Mucosa of rectum (tissue), 2 donors: ENCODE measurements around the gene C1QL1.

ENCODE experiments used
- H3K27ac ChIP-seq, 2 donors: one replicate each; pipeline ENCODE4 v1.7.0; 2013; ENCODE audit warnings: inconsistent platforms in 2 of 2, low read depth in 2 of 2, low read length in 2 of 2
- H3K27me3 ChIP-seq, 2 donors: one replicate each; pipeline ENCODE4 v1.7.0; 2013; ENCODE audit warnings: low read length in 2 of 2; ENCODE audit not compliant: control insufficient read depth in 2 of 2, insufficient read depth in 2 of 2
- H3K36me3 ChIP-seq, 2 donors: one replicate each; pipeline ENCODE4 v1.7.0; 2013; ENCODE audit warnings: low read length in 2 of 2; ENCODE audit not compliant: control insufficient read depth in 2 of 2, insufficient read depth in 2 of 2
- H3K4me1 ChIP-seq, 2 donors: one replicate each; pipeline ENCODE4 v1.7.0; 2013; ENCODE audit warnings: low read length in 2 of 2, mild to moderate bottlenecking in 1 of 2; ENCODE audit not compliant: control insufficient read depth in 2 of 2, insufficient read depth in 2 of 2
- H3K4me3 ChIP-seq, 2 donors: one replicate each; pipeline ENCODE4 v1.7.0; 2013; ENCODE audit warnings: low read length in 2 of 2
- H3K9ac ChIP-seq, 2 donors: one replicate each; pipeline ENCODE4 v1.7.0; 2013; ENCODE audit warnings: low read length in 2 of 2, low read depth in 1 of 2, mild to moderate bottlenecking in 1 of 2
- H3K9me3 ChIP-seq, 2 donors: one replicate each; pipeline ENCODE4 v1.7.0; 2013; ENCODE audit warnings: low read length in 2 of 2; ENCODE audit not compliant: control insufficient read depth in 2 of 2
- donor health status: healthy.
- donor health status: Normal muscosa, but diverticular disease.

The C1QL1 gene

GRCh38 chr17:44976206-44976605 is 8.1 kb upstream of the C1QL1 start:
- Histone ChIP-seq H3K4me3 (no peak overlapping the region), H3K9ac (no peak overlapping the region), H3K27ac (no peak overlapping the region), H3K27me3 (peaks cover 8 to 13% of the 10 kb centered on the region in 2 donors), H3K9me3 (no peaks in the 10 kb centered on the region), H3K4me1 (peaks cover 11 to 12% of the 10 kb centered on the region in 2 donors), H3K36me3 (no peaks in the 10 kb centered on the region)

DNA sequence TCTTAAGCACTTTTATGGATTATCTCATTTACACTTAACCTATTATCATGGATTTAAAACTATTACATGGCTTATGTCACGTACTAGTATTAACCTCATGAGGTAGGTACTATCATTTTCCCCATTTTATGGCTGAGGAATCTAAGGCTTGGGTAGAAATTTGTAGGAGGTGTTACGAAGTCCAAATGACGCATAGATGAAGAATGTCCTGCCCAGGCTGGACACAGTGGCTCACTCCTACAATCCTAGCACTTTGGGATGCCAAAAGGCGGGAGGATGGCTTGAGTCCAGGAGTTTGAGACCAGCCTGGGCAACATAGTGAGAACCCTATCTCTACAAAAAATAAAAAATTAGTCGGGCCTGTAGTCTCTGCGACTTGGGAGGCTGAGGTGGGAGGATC is 4.8 kb upstream of the C1QL1 start:
- H3K4me1 ChIP-seq, result peaks cover 11 to 14% of the 10 kb centered on the region in 2 donors

GRCh38 chr17:44971776-44972483 is 3.8 kb upstream of the C1QL1 start:
- H3K4me3 ChIP-seq, result no peak overlapping the region
- peaks cover 21 to 24% of the 10 kb centered on the region in 2 donors for H3K27me3 ChIP-seq
- no peak overlapping the region for H3K9ac ChIP-seq
- H3K36me3 ChIP-seq, result no peaks in the 10 kb centered on the region
- H3K4me1 ChIP-seq, result peaks cover 8 to 9% of the 10 kb centered on the region in 2 donors
- H3K27ac ChIP-seq, result no peak overlapping the region
- H3K9me3 ChIP-seq, result no peaks in the 10 kb centered on the region

More for the DNA sequence above, 4.8 kb upstream of the C1QL1 start:
- Histone ChIP-seq H3K4me3 (no peak overlapping the region), H3K27me3 (peaks cover 18 to 20% of the 10 kb centered on the region in 2 donors), H3K27ac (no peak overlapping the region), H3K9ac (no peak overlapping the region), H3K36me3 (no peaks in the 10 kb centered on the region), H3K9me3 (no peaks in the 10 kb centered on the region)

- Histone ChIP-seq H3K27ac (peak overlapping the region in 1 of 2 donors; percentile 21), H3K4me3 (peak overlapping the region; percentile 31 to 46), H3K27me3 (peaks cover 35 to 39% of the 10 kb centered on the region in 2 donors), H3K9ac (peak overlapping the region in 1 of 2 donors; percentile 53), H3K4me1 (peaks cover 8 to 9% of the 10 kb centered on the region in 2 donors), H3K36me3 (no peaks in the 10 kb centered on the region), H3K9me3 (no peaks in the 10 kb centered on the region)
These were observed 2.1 kb upstream of the C1QL1 start for GRCh38 chr17:44970136-44970741.

DNA sequence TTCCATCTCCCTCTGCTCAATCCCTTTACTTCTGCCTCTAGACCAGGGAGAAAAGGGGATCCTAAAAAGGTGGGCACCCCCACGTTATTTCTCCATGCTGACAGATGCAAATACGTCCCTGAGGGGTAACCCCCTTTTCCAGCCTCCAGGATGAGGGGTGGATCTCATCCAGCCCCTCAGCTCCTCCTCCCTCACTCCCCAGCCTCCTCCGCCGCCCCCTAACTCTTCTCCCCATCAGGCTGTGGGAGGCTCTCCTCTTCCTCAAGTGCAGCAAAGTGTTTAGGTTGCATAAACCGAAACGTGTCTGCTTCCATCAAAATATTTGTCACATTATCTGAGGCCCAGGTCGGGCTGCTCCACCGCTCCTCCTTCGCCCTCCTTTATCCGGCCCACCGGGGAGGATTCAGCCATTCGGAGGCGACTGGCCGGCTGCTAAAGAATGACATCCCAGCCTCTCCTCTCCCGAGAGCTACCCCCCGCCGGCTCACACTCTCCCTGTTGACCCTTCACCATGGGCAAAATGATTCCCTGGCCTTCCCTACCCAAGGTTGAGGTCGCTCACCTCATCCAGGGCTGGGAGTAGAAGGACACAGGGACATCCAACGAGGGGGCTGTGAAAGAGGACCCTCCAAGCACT is 1.2 kb upstream of the C1QL1 start:
- H3K4me3 ChIP-seq, result peak overlapping the region in 1 of 2 donors; percentile 65
- no peak overlapping the region for H3K27ac ChIP-seq
- H3K36me3 ChIP-seq, result no peaks in the 10 kb centered on the region
- no peak overlapping the region for H3K9ac ChIP-seq
- peaks cover 35 to 43% of the 10 kb centered on the region in 2 donors for H3K27me3 ChIP-seq
- peaks cover 8 to 9% of the 10 kb centered on the region in 2 donors for H3K4me1 ChIP-seq
- no peaks in the 10 kb centered on the region for H3K9me3 ChIP-seq

DNA sequence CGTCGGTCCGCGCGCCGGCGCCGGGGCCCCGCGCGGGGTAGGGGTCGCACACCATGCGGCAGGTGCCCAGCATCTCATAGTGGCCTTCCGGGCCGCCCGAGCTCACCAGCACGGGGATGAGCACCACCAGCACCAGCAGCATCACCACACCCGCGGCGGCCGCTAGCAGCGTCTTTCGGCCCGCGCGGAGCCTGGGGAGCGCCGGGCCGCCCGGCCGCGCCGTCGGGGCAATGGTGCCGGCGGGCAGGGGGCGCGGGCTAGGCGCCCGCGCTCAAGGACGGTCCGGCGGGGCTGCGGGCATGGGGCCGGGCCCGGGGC is 237 bp downstream of the C1QL1 start:
- Histone ChIP-seq H3K36me3 (no peaks in the 10 kb centered on the region), H3K4me1 (peaks cover 8 to 9% of the 10 kb centered on the region in 2 donors), H3K27ac (no peak overlapping the region), H3K27me3 (peaks cover 42 to 48% of the 10 kb centered on the region in 2 donors), H3K9ac (no peak overlapping the region), H3K4me3 (no peak overlapping the region), H3K9me3 (no peaks in the 10 kb centered on the region)

DNA sequence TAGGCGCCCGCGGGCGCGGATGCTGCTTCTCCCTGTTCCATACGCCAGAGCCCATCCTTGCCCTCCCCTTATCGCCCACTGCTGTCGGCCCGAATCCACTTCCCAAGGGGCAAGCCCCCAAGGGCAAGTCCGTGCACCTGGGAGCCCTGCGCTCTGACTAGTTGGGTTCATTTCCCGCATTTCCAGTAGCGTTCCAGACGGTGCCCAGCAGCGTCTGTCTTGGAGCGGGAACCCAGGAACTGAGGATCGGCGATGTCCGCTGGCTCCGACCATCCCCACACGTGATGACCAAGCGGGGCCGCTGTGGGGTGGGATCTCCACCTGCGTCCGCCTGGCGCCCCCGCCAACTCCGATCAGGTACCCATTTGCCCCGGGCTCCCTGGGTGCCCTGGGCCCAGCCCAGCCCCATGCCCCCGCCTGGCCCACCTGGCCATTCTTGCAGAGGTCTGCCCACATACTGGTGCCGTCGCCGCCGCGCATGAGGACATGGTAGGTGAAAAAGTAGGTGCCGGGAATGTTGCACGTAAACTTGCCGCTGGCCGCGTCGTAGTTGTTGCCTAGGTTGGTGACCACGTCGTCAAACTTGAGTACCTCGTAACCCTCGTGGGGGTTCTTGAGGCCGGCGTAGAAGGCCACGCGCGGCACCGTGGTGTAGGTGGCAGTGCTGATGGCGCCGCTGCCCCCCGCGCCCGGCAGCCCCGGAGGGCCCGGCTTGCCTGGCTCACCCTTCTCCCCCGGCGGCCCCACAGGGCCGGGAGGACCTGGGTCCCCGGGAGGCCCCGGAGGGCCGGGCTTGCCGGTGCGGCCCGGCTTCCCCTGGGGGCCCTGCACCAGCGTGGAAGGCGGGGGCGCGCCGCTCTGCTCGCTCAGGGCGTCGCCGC is 837 bp downstream of the C1QL1 start:
- H3K27ac ChIP-seq, result no peak overlapping the region
- H3K9ac ChIP-seq, result no peak overlapping the region
- H3K27me3 ChIP-seq, result peaks cover 42 to 48% of the 10 kb centered on the region in 2 donors
- H3K9me3 ChIP-seq, result no peaks in the 10 kb centered on the region
- H3K36me3 ChIP-seq, result no peaks in the 10 kb centered on the region
- H3K4me3 ChIP-seq, result peak overlapping the region in 1 of 2 donors; percentile 3
- peaks cover 8 to 9% of the 10 kb centered on the region in 2 donors for H3K4me1 ChIP-seq

GRCh38 chr17:44966348-44967025 is 1.6 kb downstream of the C1QL1 start:
- H3K4me3 ChIP-seq, result no peak overlapping the region
- H3K4me1 ChIP-seq, result peaks cover 8 to 9% of the 10 kb centered on the region in 2 donors
- peaks cover 41 to 48% of the 10 kb centered on the region in 2 donors for H3K27me3 ChIP-seq
- no peaks in the 10 kb centered on the region for H3K36me3 ChIP-seq
- no peak overlapping the region for H3K27ac ChIP-seq
- no peak overlapping the region for H3K9ac ChIP-seq
- no peaks in the 10 kb centered on the region for H3K9me3 ChIP-seq

DNA sequence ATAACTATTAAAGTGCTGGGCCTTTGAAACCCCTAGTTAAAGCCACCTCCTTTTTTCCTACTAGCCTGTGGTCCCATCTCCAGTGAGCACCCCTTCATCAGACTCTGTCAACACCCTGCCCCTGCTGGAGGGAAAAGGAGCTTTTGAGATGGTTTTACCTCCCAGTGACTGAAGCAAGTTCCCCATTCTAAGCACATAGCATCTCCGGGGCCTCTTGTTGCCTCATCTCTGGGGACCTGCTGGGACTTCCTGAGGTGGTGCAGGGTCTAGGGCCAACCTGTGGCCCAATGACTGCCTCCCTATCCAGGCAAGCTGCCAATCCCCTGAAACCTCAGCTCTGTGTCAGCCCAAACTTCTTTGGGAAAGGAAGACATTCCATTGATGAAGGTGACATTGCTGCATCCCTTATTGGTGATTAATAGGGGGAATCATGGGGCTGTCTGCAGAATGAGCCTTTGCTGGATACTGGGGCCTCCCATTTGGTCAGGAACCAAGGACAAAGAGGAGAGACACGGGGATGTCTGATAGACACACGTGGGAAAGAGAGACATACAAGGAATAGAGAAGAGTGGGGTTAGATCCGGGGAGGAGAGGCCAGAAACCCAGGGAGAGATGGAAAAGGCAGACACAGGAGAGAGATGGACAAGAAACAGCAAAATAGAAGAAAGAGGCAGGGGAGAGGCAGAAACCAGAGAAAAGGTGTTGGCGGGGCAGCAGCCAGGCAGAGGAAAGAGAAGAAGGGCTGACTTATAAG is 2.4 kb downstream of the C1QL1 start:
- H3K9ac ChIP-seq, result no peak overlapping the region
- no peak overlapping the region for H3K27ac ChIP-seq
- H3K9me3 ChIP-seq, result no peaks in the 10 kb centered on the region
- peaks cover 8 to 9% of the 10 kb centered on the region in 2 donors for H3K4me1 ChIP-seq
- H3K27me3 ChIP-seq, result peaks cover 41 to 48% of the 10 kb centered on the region in 2 donors
- no peaks in the 10 kb centered on the region for H3K36me3 ChIP-seq
- H3K4me3 ChIP-seq, result no peak overlapping the region
